Stimulated activated CD4-positive, alpha-beta T cell treated with anti-CD3 and anti-CD28 coated beads, Interleukin-2, amount 100 ng/mL, for 48 hours (primary cell): ENCODE data around the gene SNX1.

Experiments
- DNase-seq, 2 donors: peaks; one replicate each; pipeline ENCODE4 v3.0.0-alpha.2; 2020

The SNX1 gene

DNA sequence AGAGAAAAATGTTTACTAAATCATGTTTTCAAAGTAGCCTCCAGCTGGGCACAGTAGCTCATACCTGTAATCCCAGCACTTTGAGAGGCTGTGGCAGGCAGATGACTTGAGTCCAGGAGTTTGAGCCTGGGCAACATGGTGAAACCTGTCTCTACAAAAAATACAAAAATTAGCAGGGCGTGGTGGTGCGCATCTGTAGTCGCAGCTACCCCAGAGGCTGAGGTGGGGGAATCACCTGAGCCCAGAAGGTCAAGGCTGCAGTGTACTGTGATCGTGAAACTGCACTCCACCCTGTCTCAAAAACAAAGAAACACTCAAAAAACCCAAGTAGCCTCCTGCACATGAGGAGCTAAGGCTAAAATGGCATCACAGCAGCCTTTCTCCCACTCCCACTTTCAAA, 68.7 kb downstream of the SNX1 start:
- DNase-seq, result no peak

DNA sequence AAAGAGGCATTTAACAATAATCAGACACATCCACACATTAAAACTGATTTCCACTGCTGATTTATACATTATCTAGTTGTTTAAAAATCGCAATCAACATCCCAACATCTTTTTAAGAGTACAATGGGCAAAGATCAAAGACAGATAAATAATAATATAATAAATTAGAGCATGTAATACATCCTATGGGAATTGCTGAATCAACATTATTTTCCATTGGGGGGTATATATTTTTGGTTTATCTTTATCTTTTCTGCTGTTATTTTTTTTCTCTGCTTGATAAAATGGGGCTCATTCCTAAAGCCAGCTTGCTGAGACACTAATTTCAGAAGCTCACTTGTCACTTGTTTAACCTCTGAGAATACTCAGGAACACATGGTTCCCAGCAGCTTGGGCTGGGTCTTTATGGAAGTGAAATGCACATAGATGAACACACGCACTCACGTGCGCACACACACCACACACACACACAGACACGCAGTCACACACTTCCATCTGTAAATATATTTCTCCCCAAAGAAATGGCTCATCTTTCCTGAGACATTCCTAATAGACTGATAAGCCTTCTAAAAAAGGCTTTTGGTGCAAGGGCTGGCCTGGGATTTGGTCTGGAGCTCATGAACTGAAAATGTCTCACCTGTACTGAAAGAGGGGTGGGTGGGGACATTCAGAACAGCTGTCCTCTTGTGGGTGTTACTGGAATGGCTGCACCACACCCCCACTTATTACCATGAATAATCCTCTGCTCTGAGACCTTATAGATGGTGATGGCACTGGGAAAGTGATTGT, 70.5 kb downstream of the SNX1 start:
- no peak for DNase-seq

DNA sequence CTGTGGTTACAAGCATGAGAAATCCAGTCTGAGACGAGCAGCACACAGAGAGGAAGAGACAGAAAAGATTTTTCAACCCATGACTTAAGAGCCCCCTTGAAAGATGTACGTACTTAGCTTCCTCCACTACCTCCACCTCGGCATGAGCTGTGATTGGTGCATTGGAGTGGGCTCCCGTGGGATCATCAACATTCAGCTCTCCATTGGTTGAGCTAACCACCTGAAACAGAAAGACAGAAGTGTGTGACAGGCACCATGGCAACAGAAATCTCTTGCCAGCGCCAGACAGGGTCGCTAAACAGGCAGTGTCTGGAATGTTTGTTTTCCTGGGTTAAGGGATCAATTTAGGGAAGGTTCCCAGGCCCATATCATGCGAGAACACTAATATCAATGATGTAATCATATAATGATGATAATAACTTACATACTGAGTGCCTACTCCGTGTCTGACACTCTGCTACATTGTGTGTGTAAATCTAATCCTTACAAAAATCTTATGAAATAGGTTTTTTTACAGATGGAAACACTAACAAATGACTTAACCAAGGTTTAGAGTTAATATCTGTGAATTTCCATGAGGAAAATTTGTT, 84.5 kb downstream of the SNX1 start:
- no peak for DNase-seq

DNA sequence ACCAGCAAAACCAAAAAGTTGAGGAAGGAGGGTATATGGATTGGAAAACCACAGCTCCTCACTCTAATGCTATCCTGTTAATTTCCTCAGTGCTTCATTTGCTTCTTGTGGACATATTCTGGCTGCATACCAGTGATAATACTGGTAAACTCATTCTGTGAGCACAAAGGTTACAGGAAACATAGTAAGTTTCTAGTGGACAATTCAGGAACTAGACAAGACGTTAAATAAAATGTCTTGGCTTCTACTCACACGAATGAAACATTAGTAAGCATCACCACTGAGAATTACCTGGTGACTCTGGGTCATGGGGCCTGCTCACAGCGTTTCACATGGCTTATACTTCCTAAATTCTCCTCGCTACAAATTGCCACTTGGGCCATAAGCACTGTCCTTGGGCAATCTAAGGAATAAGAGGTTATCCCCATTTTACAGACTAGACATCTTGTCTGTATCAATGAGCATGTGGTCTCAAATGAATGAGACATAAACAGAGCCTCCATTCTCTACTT, 87.1 kb downstream of the SNX1 start:
- DNase-seq, result no peak

DNA sequence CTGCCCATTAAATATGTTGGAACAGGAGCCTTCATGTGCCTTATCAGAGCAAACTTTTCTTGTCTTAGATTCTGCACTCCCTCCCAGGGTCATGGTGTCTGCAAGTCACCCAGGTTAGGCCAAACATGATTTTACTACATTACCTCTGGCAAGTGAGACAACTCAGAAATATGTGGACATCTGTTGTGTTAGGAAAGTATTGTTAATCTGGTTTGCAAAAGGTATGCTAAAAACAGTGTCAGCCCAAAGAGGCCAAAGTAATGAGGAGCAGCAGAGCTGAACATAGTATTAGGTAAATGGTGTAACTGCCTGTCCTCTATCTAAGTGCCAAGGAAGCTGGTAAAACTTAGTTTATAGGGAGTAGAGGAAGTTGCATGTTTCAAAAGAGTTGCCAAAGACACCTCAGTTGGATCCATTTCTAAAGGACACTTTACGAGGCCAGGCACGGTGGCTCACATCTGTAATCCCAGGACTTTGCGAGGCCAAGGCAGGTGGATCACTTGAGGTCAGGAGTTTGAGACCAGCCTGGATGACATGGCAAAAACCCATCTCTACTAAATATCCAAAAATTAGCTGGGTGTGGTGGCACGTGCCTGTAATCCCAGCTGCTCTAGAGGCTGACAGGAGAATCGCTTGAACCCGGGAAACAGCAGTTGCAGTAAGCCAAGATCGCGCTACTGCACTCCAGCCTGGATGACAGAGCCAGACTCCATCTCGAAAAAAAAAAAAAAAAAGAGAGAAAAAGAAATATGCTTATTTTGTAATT, 89.5 kb downstream of the SNX1 start:
- DNase-seq, result no peak

DNA sequence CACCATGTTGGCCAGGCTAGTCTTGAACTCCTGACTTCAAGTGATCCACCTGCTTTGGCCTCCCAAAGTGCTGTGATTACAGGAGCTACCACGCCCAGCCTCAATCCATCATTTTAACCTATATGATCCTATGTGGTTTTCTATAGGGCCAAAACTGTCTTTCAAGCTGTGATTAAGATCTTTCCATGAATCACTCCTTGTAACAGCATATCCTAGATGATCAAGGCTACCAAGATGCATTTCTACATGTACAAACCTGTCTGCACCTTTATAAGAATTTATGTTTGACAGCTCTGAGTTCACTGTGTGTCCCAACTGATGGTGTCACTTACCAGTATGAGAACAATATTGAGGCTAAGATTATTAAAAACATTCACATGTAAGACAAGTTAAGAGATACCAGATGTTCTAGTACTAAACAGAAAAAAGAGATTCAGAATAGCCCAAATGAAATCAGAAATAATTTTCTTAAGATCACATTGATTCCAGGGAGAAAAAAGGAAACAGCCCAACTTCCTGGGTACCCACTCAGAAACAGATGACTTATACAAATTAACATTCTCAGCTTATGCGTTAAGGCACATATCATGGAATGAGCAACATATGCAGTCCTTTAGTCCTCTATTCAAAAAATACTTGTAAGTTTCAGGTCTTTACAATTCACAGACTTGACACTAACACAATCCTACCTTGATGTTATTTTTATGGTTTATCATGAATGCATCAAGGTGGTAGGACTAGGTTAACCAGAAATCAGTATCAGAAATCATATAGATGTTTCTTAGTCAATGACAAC, 91.8 kb downstream of the SNX1 start:
- no peak for DNase-seq
